Retinal pigment epithelial cell (primary cell): ENCODE measurements around the gene URB1.

Source experiments
- DNase-seq: peaks from one replicate; pipeline ENCODE4 v3.0.0-alpha.2; 2010; ENCODE audit warnings: low read depth
- H3K4me3 ChIP-seq: 2 replicates; pipeline ENCODE4 v1.5.1; 2011; ENCODE audit warnings: mild to moderate bottlenecking, low read length, control low read depth, moderate library complexity
- TF ChIP-seq, protein P1 (sequence below): conservative IDR thresholded peaks from 2 replicates; pipeline ENCODE4 v1.5.1; 2011; ENCODE audit warnings: low read depth, low read length, control low read depth, inconsistent platforms

URB1 gene

DNA sequence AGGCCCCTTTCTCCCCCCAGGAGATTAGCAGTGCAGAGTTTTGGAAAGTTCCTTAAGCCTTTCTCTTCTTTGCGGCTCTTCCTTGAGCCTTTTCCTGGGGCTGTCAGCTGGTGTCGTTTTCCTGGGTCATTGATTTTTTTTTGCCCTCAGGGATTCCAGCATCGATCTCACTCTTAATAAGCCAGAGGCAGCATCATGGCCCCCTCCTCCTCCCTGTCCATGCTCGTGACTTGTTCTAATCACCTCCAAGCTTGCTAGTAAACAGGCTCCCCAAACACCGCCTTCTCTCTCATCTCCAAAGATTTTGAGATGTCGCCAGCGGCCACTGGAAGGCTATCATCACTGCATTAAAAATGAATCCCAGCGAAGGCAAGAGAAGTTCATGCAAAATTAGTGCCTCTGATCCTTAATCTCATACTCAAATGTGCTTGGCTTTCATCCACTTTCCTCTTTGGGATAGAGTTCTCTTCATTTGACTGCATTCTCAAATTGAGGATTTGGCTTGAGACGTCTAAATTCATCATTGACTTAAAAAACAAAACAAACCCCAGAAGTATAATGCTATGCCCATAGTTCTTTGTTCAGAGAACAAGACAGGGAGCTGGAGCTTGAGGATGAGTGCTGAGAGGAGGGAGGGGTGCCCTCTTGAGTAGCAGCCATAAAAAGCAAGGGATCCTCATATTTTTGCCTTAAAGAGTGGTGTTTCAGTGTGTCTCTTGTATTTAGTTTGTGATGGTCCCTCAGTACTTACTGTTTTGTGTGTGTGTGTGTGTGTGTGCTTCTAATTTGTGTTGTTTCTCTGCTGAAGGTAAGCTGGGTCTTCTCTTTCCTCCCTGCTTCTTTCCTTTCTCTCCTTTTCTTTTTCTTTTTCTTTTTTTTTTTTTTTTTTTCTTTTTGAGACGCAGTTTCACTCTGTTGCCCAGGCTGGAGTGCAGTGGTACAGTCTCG lies 22.9 kb upstream of the URB1 start:
- peak overlapping the region; percentile 74 for H3K4me3 ChIP-seq
- DNase-seq = no peak
- TF ChIP-seq, protein P1, sequence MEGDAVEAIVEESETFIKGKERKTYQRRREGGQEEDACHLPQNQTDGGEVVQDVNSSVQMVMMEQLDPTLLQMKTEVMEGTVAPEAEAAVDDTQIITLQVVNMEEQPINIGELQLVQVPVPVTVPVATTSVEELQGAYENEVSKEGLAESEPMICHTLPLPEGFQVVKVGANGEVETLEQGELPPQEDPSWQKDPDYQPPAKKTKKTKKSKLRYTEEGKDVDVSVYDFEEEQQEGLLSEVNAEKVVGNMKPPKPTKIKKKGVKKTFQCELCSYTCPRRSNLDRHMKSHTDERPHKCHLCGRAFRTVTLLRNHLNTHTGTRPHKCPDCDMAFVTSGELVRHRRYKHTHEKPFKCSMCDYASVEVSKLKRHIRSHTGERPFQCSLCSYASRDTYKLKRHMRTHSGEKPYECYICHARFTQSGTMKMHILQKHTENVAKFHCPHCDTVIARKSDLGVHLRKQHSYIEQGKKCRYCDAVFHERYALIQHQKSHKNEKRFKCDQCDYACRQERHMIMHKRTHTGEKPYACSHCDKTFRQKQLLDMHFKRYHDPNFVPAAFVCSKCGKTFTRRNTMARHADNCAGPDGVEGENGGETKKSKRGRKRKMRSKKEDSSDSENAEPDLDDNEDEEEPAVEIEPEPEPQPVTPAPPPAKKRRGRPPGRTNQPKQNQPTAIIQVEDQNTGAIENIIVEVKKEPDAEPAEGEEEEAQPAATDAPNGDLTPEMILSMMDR = no peak

DNA sequence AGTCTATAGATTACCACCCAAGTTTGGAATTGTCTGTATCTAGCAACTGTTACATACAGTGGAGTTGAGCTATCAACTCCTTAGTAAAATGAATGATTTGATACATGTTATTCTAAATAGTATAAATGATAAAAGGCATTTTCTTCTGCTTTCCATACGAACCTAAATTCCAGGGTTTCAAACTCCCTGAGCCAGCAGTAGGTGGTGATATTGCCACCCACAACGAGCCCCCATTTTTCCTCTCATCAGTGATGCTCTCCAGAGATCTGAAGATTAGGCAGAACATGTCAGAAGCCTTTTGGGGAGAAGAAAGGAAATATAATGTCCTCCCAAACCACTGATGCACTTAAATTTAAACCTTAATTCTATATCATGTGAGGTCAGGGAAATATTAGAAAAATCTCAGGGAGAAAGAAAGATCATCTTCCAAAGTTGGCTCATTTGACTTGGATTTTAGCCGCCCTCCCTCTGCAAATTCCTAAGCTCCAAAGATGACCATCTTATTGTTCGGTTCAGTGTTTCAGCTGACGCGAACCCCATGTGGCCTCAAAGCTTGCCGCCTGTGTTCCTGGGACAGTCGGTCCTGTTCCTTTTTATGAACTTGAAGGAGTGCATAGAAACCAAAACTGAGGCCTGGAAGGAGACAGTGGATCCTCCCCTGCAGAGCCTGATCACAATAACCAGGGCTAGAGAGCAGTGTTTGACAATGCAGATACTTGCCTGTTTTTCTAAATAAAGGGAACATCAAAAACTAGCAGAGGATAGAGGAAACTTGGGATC lies 22.0 kb upstream of the URB1 start:
- TF ChIP-seq, protein P1 = peak; percentile 68
- peak overlapping the region; percentile 74 for H3K4me3 ChIP-seq
- no peak for DNase-seq

DNA sequence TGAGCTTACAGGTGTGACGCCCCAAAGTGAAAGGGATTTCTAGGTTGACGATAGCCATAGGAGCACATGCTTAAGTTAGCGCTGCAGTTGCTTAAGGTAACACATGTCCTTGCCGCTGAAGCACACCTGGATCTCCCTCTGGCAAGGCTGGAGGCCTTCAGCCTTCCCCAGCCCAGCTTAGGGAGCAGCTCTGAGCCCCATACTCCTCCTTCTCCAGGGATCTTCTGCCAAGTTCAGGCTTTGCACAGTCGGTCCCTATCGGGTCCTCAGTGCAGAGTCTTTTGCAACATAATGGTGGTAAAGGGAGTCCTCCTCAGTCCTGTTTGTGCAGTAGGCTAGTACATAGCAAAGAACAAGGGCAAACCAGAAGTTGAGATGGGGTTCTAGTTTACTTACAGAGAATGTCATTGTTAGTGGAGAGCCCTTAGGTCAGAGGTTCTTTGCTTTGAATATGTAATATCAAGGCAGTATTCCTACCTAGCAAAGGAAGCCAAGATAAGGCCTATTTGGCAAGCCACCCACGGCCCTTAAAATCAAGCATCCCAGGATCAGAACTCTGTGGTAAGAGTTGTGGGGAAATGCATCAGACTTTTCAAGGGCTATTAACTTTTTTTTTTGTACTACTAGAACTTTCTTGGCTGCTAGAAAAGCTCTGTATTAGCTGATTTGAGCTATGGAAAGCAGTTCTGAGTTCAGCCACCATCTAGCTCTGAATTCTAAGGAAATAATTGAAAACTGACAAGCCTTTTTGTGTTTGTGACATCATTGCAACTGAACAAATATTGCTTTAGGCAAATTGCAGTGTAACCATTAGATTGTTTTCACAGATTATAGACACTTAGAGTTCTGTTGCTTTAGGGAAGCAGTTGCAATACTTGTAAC lies 21.1 kb upstream of the URB1 start:
- TF ChIP-seq, protein P1 = no peak
- no peak for DNase-seq
- peak overlapping the region; percentile 74 for H3K4me3 ChIP-seq

DNA sequence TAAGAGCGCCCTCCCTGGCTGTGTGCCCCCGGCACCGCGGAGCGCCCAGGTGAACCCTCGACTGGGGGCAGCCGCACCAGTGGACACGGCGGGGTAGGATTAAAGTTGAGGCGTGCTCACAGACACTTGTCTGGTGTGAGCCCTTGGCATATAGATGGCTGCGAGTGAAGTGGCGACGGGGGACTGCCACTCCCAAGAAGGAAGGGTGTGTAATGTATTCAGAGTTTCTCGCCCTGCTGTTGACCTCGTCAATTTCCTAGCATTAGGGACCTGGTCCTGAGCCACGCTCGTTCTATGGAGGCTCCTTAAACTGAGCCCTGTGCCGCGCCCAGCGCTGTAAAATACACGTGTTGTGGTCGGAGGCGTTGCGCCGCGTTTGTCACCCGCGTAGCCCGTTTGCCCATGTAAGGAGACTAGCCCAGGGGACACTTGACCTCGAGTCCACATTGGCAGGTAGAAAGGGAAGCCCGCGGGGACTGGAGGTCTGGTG lies 20.2 kb upstream of the URB1 start:
- peak overlapping the region; percentile 74 for H3K4me3 ChIP-seq
- TF ChIP-seq, protein P1 = peak; percentile 32

DNA sequence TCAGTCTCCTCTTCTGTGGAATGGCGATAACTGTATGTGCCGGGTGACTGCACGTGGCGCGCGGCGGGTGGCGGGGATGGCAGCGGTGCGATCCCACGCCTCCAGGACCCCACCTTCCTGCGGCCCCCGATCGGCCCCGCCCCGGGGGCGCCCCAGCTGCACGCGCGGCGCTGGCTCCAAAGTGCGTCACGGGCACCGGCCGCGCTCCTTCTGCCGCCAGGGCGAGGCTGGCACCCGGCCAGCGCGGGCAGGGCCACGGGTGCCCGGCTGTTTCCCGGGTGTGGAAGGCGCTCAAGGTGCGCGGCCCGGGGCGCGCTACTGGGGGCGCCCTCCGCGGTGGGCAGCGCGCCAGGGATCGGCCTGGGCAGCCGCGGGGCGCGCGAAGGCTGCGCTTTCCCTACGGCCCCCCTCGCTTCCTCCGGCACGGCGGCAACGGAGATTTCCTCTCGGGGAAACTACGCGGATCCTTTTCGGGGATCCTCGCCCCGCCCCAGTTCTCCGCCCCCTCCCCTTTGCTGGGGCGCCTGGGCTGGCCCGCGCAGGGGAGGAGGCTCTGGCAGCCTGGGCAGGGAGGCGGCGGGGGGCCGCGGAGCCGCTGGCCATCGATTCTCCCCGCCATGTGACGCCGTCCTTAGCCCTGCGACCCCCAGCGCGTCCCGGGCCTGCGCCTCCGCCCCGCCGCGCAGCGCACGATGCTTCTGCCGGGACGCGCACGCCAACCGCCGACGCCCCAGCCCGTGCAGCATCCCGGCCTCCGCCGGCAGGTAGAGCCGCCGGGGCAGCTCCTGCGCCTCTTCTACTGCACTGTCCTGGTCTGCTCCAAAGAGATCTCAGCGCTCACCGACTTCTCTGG lies 19.6 kb upstream of the URB1 start, which contains the start of gene EVA1C:
TSS of gene EVA1C (plus strand) at position 545 of the 853 bp plus-strand sequence. CDS start at position 693, 148 bp downstream.
- TF ChIP-seq, protein P1 = no peak
- no peak for DNase-seq
- peak within 1 kb of the TSS; percentile 74 for H3K4me3 ChIP-seq

More for the DNA sequence above, 20.2 kb upstream of the URB1 start:
- no peak for DNase-seq
